HepG2 (cell line): ENCODE results near the gene TOM1L1. TPM values are rescaled to one million over a fixed set of nuclear protein-coding genes. Genes with fewer than 3 reads are reported as not detected.

Experiments used
- ATAC-seq: fragments of 200-7000 bp; cut with Tn5 transposase; 3 replicates; pipeline ENCODE4 v1.9.1; 2020; ENCODE audit warnings: mild to moderate bottlenecking, moderate library complexity
- BruUV-seq: library from RNA; stranded (reverse); fragments of 400-500 nt; replicated peaks from 2 replicates; lab custom pipeline; 2021; lab: Mats Ljungman, UMichigan
- CTCF ChIA-PET: fragments of 300-600 bp; formaldehyde crosslinking; extraction: SDS; loops from one replicate; lab custom pipeline; 2021; ENCODE audit warnings: low total read pairs, inconsistent platforms, low intra/inter-chr PET ratio; lab: Yijun Ruan, JAX
- POLR2A ChIA-PET: fragments of 350-600 bp; sonication (Branson Sonifier 250); formaldehyde crosslinking; loops from one replicate; lab custom pipeline; 2020; ENCODE audit warnings: antibody characterized with exemption, inconsistent platforms; lab: Yijun Ruan, JAX
- DNase-seq: peaks from one replicate; pipeline ENCODE4 v3.0.0-alpha.2; 2015; ENCODE audit warnings: low spot score
- FAIRE-seq: peaks from 3 replicates; lab custom pipeline; 2011; peaks lifted over from hg19 to GRCh38; lab: Jason Lieb, UNC
- H2AFZ ChIP-seq: one replicate; pipeline ENCODE4 v1.6.1; 2011; ENCODE audit warnings: low read length, inconsistent platforms
- H3K27ac ChIP-seq: fragments of 300-600 bp; 3 replicates; pipeline ENCODE4 v1.8.0; 2011; ENCODE audit warnings: mixed run types, mild to moderate bottlenecking, mixed read lengths, low read length, inconsistent platforms; ENCODE audit not compliant: insufficient read depth; ENCODE audit errors: extremely low read length
- H3K27me3 ChIP-seq, 2 experiments: fragments of 200-600 bp in 1 of 2; 2 replicates in 1 of 2; 3 replicates in 1 of 2; pipeline versions ENCODE4 v1.6.0 to v1.8.0; 2011; ENCODE audit warnings: low read length in 2 of 2, mild to moderate bottlenecking in 2 of 2, moderate library complexity in 2 of 2, inconsistent platforms in 1 of 2; ENCODE audit not compliant: insufficient read depth in 2 of 2, control insufficient read depth in 1 of 2
- H3K36me3 ChIP-seq, 2 experiments: fragments of 200-600 bp in 1 of 2; replicated peaks in 1 of 2; 2 replicates in 1 of 2; 3 replicates in 1 of 2; pipeline versions ENCODE4 v1.5.1 to v1.8.0; 2011; ENCODE audit warnings: low read length in 2 of 2, inconsistent platforms in 1 of 2; ENCODE audit not compliant: insufficient read depth in 2 of 2, control insufficient read depth in 1 of 2
- H3K4me1 ChIP-seq: 2 replicates; pipeline ENCODE4 v1.5.1; 2012; ENCODE audit warnings: low read length, inconsistent platforms; ENCODE audit not compliant: insufficient read depth
- H3K4me2 ChIP-seq: 2 replicates; pipeline ENCODE4 v1.6.0; 2011; ENCODE audit warnings: low read depth, low read length, inconsistent platforms
- H3K4me3 ChIP-seq, 3 experiments: fragments of 200-600 bp in 1 of 3; sonication (generic), shearing (Covaris generic) in 1 of 3; replicated peaks in 1 of 3; 2 replicates each; pipeline ENCODE4 v1.5.1; 2011 to 2016; ENCODE audit warnings: low read length in 3 of 3, inconsistent platforms in 2 of 3, low read depth in 2 of 3, mild to moderate bottlenecking in 2 of 3, control low read depth in 1 of 3, mixed read lengths in 1 of 3; ENCODE audit not compliant: insufficient read depth in 1 of 3
- H3K79me2 ChIP-seq: one replicate; pipeline ENCODE4 v1.6.1; 2011; ENCODE audit warnings: low read length, inconsistent platforms; ENCODE audit not compliant: insufficient read depth
- H3K9ac ChIP-seq: 2 replicates; pipeline ENCODE4 v1.6.0; 2011; ENCODE audit warnings: mild to moderate bottlenecking, low read depth, low read length, inconsistent platforms; ENCODE audit not compliant: insufficient read depth
- H3K9me3 ChIP-seq: 2 replicates; pipeline ENCODE4 v1.5.1; 2012; ENCODE audit warnings: mild to moderate bottlenecking, low read length
- H4K20me1 ChIP-seq: 2 replicates; pipeline ENCODE4 v1.6.0; 2011; ENCODE audit warnings: inconsistent platforms, mild to moderate bottlenecking, low read length, moderate library complexity; ENCODE audit not compliant: insufficient read depth
- BRF2 ChIP-seq: sonication (generic); formaldehyde crosslinking; IDR thresholded peaks from 2 replicates; pipeline ENCODE4 v1.8.1; 2022; ENCODE audit warnings: mild to moderate bottlenecking, missing genetic modification reagents
- CCDC6 ChIP-seq: sonication (generic); formaldehyde crosslinking; IDR thresholded peaks from 2 replicates; pipeline ENCODE4 v1.8.1; 2022; ENCODE audit warnings: mild to moderate bottlenecking, missing genetic modification reagents, moderate library complexity
- CHD4 ChIP-seq: fragments of 200-600 bp; sonication (generic); IDR thresholded peaks from 2 replicates; pipeline ENCODE4 v1.7.0; 2017; ENCODE audit warnings: mild to moderate bottlenecking, low read length, borderline replicate concordance
- DMTF1 ChIP-seq: sonication (generic); formaldehyde crosslinking; IDR thresholded peaks from 2 replicates; pipeline ENCODE4 v1.4.0; 2020; ENCODE audit warnings: mild to moderate bottlenecking, missing genetic modification reagents
- JARID2 ChIP-seq: sonication (generic); formaldehyde crosslinking; IDR thresholded peaks from 2 replicates; pipeline ENCODE4 v1.8.1; 2023; ENCODE audit warnings: missing genetic modification reagents, inconsistent platforms; ENCODE audit not compliant: insufficient replicate concordance
- KAT7 ChIP-seq: IDR thresholded peaks from 2 replicates; pipeline ENCODE4 v1.6.1; 2018; ENCODE audit warnings: borderline replicate concordance, missing compliant biosample characterization
- NCOA1 ChIP-seq: sonication (generic); formaldehyde crosslinking; IDR thresholded peaks from 2 replicates; pipeline ENCODE4 v1.9.0; 2021; ENCODE audit warnings: missing genetic modification reagents
- PCBP1 ChIP-seq: fragments of 200-400 bp; formaldehyde crosslinking; IDR thresholded peaks from 2 replicates; pipeline ENCODE4 v1.6.1; 2017; ENCODE audit warnings: mild to moderate bottlenecking, low read depth, low read length, borderline replicate concordance
- RARG ChIP-seq: sonication (generic); formaldehyde crosslinking; IDR thresholded peaks from 2 replicates; pipeline ENCODE4 v1.4.0; 2020; ENCODE audit warnings: low read depth, mild to moderate bottlenecking, missing genetic modification reagents
- SMC3 ChIP-seq: IDR thresholded peaks from 2 replicates; pipeline ENCODE4 v1.6.1; 2011; ENCODE audit warnings: low read length, improper control_type of control experiment
- ZBTB10 ChIP-seq: sonication (generic); formaldehyde crosslinking; IDR thresholded peaks from 2 replicates; pipeline ENCODE4 v1.4.0; 2020; ENCODE audit warnings: missing genetic modification reagents, borderline replicate concordance
- ZKSCAN1 ChIP-seq: fragments of 150-350 bp; IDR thresholded peaks from 2 replicates; pipeline ENCODE4 v1.6.1; 2014; ENCODE audit warnings: low read length
- ZNF205 ChIP-seq: IDR thresholded peaks from 2 replicates; pipeline ENCODE4 v1.6.1; 2018; ENCODE audit warnings: missing biosample characterization, missing genetic modification reagents
- ZNF33A ChIP-seq: sonication (generic); formaldehyde crosslinking; IDR thresholded peaks from 2 replicates; pipeline ENCODE4 v1.5.1; 2020; ENCODE audit warnings: missing genetic modification reagents, mild to moderate bottlenecking, moderate library complexity, borderline replicate concordance
- ZNF432 ChIP-seq: sonication (generic); formaldehyde crosslinking; IDR thresholded peaks from 2 replicates; pipeline ENCODE4 v1.5.0; 2020; ENCODE audit warnings: missing genetic modification reagents, mild to moderate bottlenecking, borderline replicate concordance
- WGBS: methylation state at CpG from one replicate; pipeline ENCODE4 v1.1.6; 2017; ENCODE audit warnings: low lambda C conversion rate; 5-methylcytosine and 5-hydroxymethylcytosine counted together
- in situ Hi-C: cut with HindIII; loops from 2 replicates; pipeline ENCODE4 v1.10.0; 2017; ENCODE audit warnings: low pct_unique_long_range_greater_than_20kb; ENCODE audit not compliant: extremely low pct_ligation_motif_present
- intact Hi-C: fragments of 100-400 bp; cut with micrococcal nuclease; formaldehyde crosslinking; loops from one replicate; pipeline ENCODE4 v1.10.0; 2022; ENCODE audit not compliant: unreplicated experiment
- polyA plus RNA-seq, 8 experiments: library from polyadenylated mRNA; depleted of rRNA in 3 of 8; stranded (reverse) in 7 of 8; unstranded in 1 of 8; fragments of >200 nt; fragmentation: Illumina TruSeq in 4 of 8; extraction: Trizol in 4 of 8; gene quantifications; 2 replicates each; pipeline versions ENCODE4 v1.2.1 to v1.2.3, GENCODE V29; 2011 to 2016; ENCODE audit warnings: low read depth in 4 of 8, missing spikeins in 1 of 8, mixed read lengths in 1 of 8; ENCODE audit not compliant: insufficient read depth in 1 of 8
- total RNA-seq, 5 experiments: library from RNA; depleted of rRNA; stranded (reverse); fragments of >200 nt; fragmentation: Illumina TruSeq; extraction: Trizol; gene quantifications; 2 replicates each; pipeline ENCODE4 v1.2.3, GENCODE V29; 2016; ENCODE audit warnings: low read depth in 1 of 5
- TF ChIP-seq, protein P1 (sequence below): sonication (generic); formaldehyde crosslinking; IDR thresholded peaks from 2 replicates; pipeline ENCODE4 v1.8.1; 2023; ENCODE audit warnings: mild to moderate bottlenecking, missing genetic modification reagents
- TF ChIP-seq, protein P2 (sequence below): sonication (generic); formaldehyde crosslinking; IDR thresholded peaks from 2 replicates; pipeline ENCODE4 v1.4.0; 2020; ENCODE audit warnings: mild to moderate bottlenecking, missing genetic modification reagents

Gene TOM1L1
- total and polyA plus RNA-seq, 2 of the 13 experiments (the other 11 are each of a cell fraction or from before 2014, with no cell fraction given): 45.3 to 51.3 TPM

GRCh38 chr17:54903375-54903774, 2.7 kb downstream of the TOM1L1 start:
- peaks cover 11 to 24% of the 10 kb centered on the region in 2 experiments; a peak in 4 of 5 replicates for H3K36me3 ChIP-seq
- CTCF ChIA-PET: no interaction called here
- ATAC-seq: peak; percentile 76
- peak overlapping the region; percentile 17 for H3K27ac ChIP-seq
- H3K79me2 ChIP-seq: peaks cover 28% of the 10 kb centered on the region
- H3K4me3 ChIP-seq: no peak overlapping the region
- BruUV-seq: no TSS peak
- H3K4me1 ChIP-seq: peaks cover 12% of the 10 kb centered on the region
- peaks cover 5% of the 10 kb centered on the region; the same call in 1 of the 2 replicates for H4K20me1 ChIP-seq
- H3K9ac ChIP-seq: no peak overlapping the region
- intact Hi-C loops (loop anchor here (1.0 to 10.0 kb wide), 3 partner anchors 65 to 979 kb away; partner anchors contain the start of genes COX11 and STXBP4), in situ Hi-C loops (no loop called here)
- no peaks in the 10 kb centered on the region for H3K9me3 ChIP-seq
- WGBS: 33% methylated on average over 1 of the region's 1 CpG
- H3K27me3 ChIP-seq: no peaks in the 10 kb centered on the region; a peak in 1 of 5 replicates
- DNase-seq: peak; percentile 84
- no peak overlapping the region for H3K4me2 ChIP-seq
- peak; percentile 76 for FAIRE-seq
- POLR2A ChIA-PET: no interaction called here
- H2AFZ ChIP-seq: no peak overlapping the region
- TF ChIP-seq, protein P1, sequence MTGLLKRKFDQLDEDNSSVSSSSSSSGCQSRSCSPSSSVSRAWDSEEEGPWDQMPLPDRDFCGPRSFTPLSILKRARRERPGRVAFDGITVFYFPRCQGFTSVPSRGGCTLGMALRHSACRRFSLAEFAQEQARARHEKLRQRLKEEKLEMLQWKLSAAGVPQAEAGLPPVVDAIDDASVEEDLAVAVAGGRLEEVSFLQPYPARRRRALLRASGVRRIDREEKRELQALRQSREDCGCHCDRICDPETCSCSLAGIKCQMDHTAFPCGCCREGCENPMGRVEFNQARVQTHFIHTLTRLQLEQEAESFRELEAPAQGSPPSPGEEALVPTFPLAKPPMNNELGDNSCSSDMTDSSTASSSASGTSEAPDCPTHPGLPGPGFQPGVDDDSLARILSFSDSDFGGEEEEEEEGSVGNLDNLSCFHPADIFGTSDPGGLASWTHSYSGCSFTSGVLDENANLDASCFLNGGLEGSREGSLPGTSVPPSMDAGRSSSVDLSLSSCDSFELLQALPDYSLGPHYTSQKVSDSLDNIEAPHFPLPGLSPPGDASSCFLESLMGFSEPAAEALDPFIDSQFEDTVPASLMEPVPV (CRISPR knock-in tag): no peak
- TF ChIP-seq BRF2 (CRISPR knock-in tag) (no peak), KAT7 (no peak; the same call in 1 of the 2 replicates), SMC3 (no peak), ZNF33A (CRISPR knock-in tag) (peak; percentile 10; the same call in 1 of the 2 replicates), PCBP1 (no peak), JARID2 (CRISPR knock-in tag) (no peak), CCDC6 (CRISPR knock-in tag) (peak; percentile 62; the same call in 1 of the 2 replicates), NCOA1 (CRISPR knock-in tag) (no peak), ZNF205 (CRISPR knock-in tag) (peak; percentile 13; the same call in 1 of the 2 replicates), RARG (CRISPR knock-in tag) (no peak), ZKSCAN1 (no peak), ZNF432 (CRISPR knock-in tag) (no peak), CHD4 (no peak), ZBTB10 (CRISPR knock-in tag) (no peak), DMTF1 (CRISPR knock-in tag) (no peak)
- TF ChIP-seq, protein P2, sequence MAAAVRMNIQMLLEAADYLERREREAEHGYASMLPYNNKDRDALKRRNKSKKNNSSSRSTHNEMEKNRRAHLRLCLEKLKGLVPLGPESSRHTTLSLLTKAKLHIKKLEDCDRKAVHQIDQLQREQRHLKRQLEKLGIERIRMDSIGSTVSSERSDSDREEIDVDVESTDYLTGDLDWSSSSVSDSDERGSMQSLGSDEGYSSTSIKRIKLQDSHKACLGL: no peak
